Tibial nerve (tissue), 4 donors: ENCODE measurements around the gene CD209. TPM values are rescaled to one million over a fixed set of nuclear protein-coding genes. Genes with fewer than 3 reads are reported as not detected.

Experiments used
- DNase-seq, 2 donors: peaks; one replicate each; pipeline ENCODE4 v3.0.0-alpha.2; 2019; ENCODE audit warnings: low spot score in 2 of 2
- H3K27ac ChIP-seq, 4 donors: fragments of 200-600 bp; sonication (generic) in 3 of 4; one replicate each; pipeline ENCODE4 v1.5.1; 2017 to 2019; ENCODE audit warnings: mild to moderate bottlenecking in 1 of 4
- H3K27me3 ChIP-seq, 2 donors: fragments of 200-600 bp; sonication (generic) in 1 of 2; one replicate each; pipeline versions ENCODE4 v1.5.1 to v1.6.0; 2017 to 2019
- H3K36me3 ChIP-seq, 3 donors: fragments of 200-600 bp; sonication (generic); one replicate each; pipeline ENCODE4 v1.5.1; 2018 to 2019
- H3K4me1 ChIP-seq, 4 donors: fragments of 200-600 bp; sonication (generic) in 3 of 4; one replicate each; pipeline ENCODE4 v1.5.1; 2017 to 2019
- H3K4me3 ChIP-seq, 4 donors: fragments of 200-600 bp; sonication (generic) in 3 of 4; one replicate each; pipeline ENCODE4 v1.5.1; 2017 to 2019; ENCODE audit warnings: mild to moderate bottlenecking in 1 of 4, moderate library complexity in 1 of 4
- H3K9me3 ChIP-seq, 4 donors: fragments of 200-600 bp; sonication (generic) in 3 of 4; one replicate each; pipeline ENCODE4 v1.5.1; 2017 to 2019
- EP300 ChIP-seq, 2 donors: sonication (generic); formaldehyde crosslinking; IDR thresholded peaks; one replicate each; pipeline ENCODE4 v1.6.1; 2017; ENCODE audit warnings: antibody characterized with exemption in 2 of 2, mild to moderate bottlenecking in 1 of 2
- POLR2A ChIP-seq, 2 donors: fragments of 450-650 bp; IDR thresholded peaks; one replicate each; pipeline ENCODE4 v1.6.1; 2017; ENCODE audit warnings: antibody characterized with exemption in 2 of 2, mild to moderate bottlenecking in 2 of 2, moderate library complexity in 2 of 2
- WGBS, 2 donors: methylation state at CpG; one replicate each; pipeline ENCODE4 v1.1.5; 2018; 5-methylcytosine and 5-hydroxymethylcytosine counted together
- total RNA-seq, 4 donors: library from RNA; depleted of rRNA; stranded (reverse); fragments of >200 nt; gene quantifications; one replicate each; pipeline ENCODE4 v1.1.0, GENCODE V29; 2016
- TF ChIP-seq, protein P1 (sequence below), 5 experiments: fragments of 200-600 bp in 3 of 5; fragments of 450-650 bp in 2 of 5; sonication (generic) in 3 of 5; IDR thresholded peaks; one replicate each; pipeline ENCODE4 v1.5.1; 2016 to 2019; ENCODE audit warnings: antibody characterized with exemption in 5 of 5, mild to moderate bottlenecking in 3 of 5, moderate library complexity in 2 of 5

CD209 gene
- total RNA-seq, 4 donors from 2014 or later, result 2.6 to 12.6 (median 5.0) TPM

DNA sequence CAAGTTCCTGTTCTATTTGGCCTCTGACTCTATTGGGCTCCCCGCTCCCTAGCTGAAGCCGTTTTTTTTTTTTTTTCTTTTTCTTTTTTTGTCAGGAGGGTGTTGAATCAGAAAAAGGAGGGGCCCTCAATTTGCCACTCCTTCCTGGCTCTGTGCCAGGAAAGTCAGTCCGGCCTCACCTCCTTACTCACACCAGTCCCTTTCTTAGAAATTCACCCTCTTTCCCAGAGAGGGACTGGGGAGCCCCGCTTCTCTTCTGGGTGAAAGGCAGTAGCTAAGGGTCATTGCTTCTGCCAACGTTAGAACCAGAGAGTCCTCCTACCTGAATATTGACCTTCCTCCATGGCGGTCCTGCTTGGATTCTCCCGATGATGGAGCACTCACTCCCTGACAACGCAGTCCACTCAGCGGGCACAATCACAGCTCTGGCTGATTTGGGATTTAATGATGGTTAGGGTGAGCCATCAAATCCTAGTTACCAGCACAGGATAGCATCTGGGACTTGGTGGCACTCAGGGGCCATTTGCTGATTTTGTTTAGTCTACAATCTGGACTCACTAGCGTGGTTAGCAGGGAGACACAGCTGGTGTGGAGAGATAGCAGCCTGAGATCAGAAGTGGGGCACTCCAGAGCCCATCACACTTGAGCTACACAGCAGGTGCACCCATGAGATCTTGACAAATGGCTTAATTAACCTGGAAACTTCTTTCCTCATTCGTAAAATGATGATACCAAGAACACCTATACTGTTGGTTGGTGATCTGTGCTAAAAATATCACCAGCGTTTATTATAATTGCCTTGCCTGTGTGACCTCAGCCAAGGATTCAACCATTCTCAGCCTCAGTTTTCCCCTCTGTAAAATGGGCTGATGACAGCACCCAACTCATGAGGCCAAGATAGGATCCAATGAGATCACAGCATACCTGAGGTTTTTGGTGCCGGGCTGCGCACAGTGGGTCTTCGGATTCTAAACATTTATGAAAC is 47.6 kb downstream of the CD209 start:
- no peak overlapping the region for H3K27ac ChIP-seq
- no peaks in the 10 kb centered on the region for H3K36me3 ChIP-seq
- WGBS, 2 donors, result 58 to 59% methylated on average over 15 of the region's 15 CpGs

DNA sequence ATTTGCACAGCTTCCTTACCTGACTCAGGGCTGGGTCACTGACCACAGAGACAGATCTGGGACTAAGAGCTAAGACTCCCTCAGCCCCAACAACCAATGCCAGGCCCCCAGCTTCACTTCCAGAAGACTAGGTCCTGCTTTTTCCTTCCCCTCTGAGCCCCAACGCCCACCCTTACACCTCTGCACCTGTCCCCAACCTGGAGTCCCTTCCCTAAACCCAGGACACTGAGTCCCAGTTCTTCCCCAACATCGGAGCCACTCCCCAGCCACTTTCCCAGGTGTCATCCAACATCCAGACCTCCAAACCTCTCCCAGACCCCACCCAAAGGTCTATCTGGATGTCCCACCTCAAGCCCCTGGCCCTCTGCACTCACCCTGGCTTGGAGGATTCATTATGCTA is 48.3 kb downstream of the CD209 start:
- DNase-seq, result no peak
- 39 to 41% methylated on average over 2 of the region's 2 CpGs for WGBS, 2 donors
- peaks cover 0 to 38% of the 10 kb centered on the region in 2 donors for H3K27me3 ChIP-seq

More for the DNA sequence above, 47.6 kb downstream of the CD209 start:
- H3K9me3 ChIP-seq, result no peaks in the 10 kb centered on the region
- DNase-seq, result no peak
- no peak overlapping the region for H3K4me3 ChIP-seq
- TF ChIP-seq EP300 (IDR thresholded peaks at IDR 0.05) (no peak), POLR2A (IDR thresholded peaks at IDR 0.05) (no peak)
- TF ChIP-seq, protein P1, sequence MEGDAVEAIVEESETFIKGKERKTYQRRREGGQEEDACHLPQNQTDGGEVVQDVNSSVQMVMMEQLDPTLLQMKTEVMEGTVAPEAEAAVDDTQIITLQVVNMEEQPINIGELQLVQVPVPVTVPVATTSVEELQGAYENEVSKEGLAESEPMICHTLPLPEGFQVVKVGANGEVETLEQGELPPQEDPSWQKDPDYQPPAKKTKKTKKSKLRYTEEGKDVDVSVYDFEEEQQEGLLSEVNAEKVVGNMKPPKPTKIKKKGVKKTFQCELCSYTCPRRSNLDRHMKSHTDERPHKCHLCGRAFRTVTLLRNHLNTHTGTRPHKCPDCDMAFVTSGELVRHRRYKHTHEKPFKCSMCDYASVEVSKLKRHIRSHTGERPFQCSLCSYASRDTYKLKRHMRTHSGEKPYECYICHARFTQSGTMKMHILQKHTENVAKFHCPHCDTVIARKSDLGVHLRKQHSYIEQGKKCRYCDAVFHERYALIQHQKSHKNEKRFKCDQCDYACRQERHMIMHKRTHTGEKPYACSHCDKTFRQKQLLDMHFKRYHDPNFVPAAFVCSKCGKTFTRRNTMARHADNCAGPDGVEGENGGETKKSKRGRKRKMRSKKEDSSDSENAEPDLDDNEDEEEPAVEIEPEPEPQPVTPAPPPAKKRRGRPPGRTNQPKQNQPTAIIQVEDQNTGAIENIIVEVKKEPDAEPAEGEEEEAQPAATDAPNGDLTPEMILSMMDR (IDR thresholded peaks at IDR 0.05), result no peak
- peaks cover 0 to 45% of the 10 kb centered on the region in 2 donors for H3K27me3 ChIP-seq
- H3K4me1 ChIP-seq, result no peaks in the 10 kb centered on the region

DNA sequence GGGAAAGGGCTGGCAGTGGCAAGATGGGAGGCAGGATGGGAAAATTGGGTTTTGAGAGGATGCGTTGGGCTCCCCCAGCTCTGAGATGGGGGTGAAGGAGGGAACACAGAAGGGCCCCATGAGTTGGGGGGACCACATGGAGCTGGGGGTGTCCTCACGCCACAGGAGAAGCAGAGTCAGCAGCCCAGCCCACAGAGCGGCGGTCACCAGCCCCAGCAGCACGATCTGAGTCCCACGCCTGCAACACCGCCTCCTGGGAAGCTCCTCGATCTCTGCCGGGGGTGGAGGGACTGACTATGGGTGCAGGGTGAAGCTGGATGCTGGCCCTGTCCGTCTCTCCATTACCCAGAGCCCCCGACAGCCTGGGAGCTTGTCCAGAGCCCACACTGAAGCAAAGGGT is 48.8 kb downstream of the CD209 start:
- H3K4me3 ChIP-seq, result no peak overlapping the region
- no peak overlapping the region for H3K27ac ChIP-seq
- TF ChIP-seq EP300 (IDR thresholded peaks at IDR 0.05) (no peak), POLR2A (IDR thresholded peaks at IDR 0.05) (no peak)
- TF ChIP-seq, protein P1 (IDR thresholded peaks at IDR 0.05), result no peak
- H3K9me3 ChIP-seq, result no peaks in the 10 kb centered on the region
- H3K4me1 ChIP-seq, result no peaks in the 10 kb centered on the region
- no peaks in the 10 kb centered on the region for H3K36me3 ChIP-seq
- WGBS, 2 donors, result 17 to 30% methylated on average over 9 to 11 of the region's 11 CpGs
- peaks cover 0 to 38% of the 10 kb centered on the region in 2 donors for H3K27me3 ChIP-seq
- no peak for DNase-seq

More for the DNA sequence above, 48.3 kb downstream of the CD209 start:
- Histone ChIP-seq H3K36me3 (no peaks in the 10 kb centered on the region), H3K4me3 (no peak overlapping the region), H3K27ac (no peak overlapping the region), H3K9me3 (no peaks in the 10 kb centered on the region), H3K4me1 (no peaks in the 10 kb centered on the region)
- TF ChIP-seq POLR2A (IDR thresholded peaks at IDR 0.05) (no peak), EP300 (IDR thresholded peaks at IDR 0.05) (no peak)
- TF ChIP-seq, protein P1 (IDR thresholded peaks at IDR 0.05), result no peak

DNA sequence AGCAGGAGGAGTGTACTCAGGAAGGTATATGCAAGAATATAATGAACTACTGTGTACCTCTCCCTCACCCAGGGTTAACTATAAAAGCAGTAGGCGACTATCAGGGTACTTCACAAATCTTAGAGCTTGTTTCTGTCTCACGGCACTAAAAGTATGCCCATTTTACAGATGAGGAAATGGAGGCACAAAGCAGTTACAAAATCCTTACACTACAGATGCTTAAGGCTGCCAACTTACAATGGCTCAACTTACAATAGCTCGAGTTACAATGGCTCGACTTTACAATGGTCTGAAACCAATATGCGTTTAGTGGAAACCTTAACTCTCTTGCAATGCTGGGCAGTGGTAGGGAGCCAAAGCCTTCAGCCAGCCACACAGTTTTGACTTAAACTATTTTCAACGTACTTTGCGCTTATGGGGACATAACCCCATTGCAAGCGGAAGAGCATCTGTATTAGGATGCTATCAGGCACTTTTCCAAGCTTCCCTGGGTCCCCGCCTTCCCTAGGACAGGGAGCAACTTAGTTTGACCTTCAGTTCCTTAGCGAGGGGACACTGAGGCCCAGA is 49.5 kb downstream of the CD209 start:
- Histone ChIP-seq H3K4me3 (no peak overlapping the region), H3K36me3 (no peaks in the 10 kb centered on the region), H3K27me3 (peaks cover 0 to 38% of the 10 kb centered on the region in 2 donors), H3K27ac (no peak overlapping the region), H3K4me1 (no peaks in the 10 kb centered on the region), H3K9me3 (no peaks in the 10 kb centered on the region)
- WGBS, 2 donors, result 81 to 82% methylated on average over 10 of the region's 10 CpGs
- TF ChIP-seq, protein P1 (IDR thresholded peaks at IDR 0.05), result no peak
- TF ChIP-seq POLR2A (IDR thresholded peaks at IDR 0.05), result no peak
- TF ChIP-seq EP300 (IDR thresholded peaks at IDR 0.05), result no peak
- DNase-seq, result no peak

DNA sequence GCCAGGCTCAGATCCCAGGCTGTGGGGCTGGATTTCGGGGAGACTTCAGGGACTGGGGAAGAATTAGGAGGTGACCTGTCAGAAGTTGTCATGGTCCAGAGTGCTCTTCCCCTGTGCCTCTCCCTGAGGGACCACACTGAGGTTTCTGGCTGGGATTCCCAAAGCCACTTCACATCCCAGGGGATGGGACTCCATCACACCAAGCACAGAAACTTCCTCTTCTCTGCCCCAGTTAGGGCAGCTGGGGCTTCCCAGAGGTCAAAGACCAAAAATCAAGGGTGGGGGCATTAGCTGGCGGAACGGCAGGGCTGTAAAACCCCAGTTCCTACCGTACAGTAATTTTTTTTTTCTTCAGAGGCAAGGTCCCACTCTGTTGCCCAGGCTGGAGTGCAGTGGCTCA is 52.8 kb downstream of the CD209 start:
- 53 to 59% methylated on average over 4 of the region's 4 CpGs for WGBS, 2 donors

More for the DNA sequence above, 52.8 kb downstream of the CD209 start:
- H3K4me1 ChIP-seq, result no peaks in the 10 kb centered on the region
- H3K9me3 ChIP-seq, result no peaks in the 10 kb centered on the region
- no peak overlapping the region for H3K27ac ChIP-seq
- no peak for DNase-seq
- no peaks in the 10 kb centered on the region for H3K36me3 ChIP-seq
- H3K4me3 ChIP-seq, result no peak overlapping the region
- H3K27me3 ChIP-seq, result peaks cover 0 to 26% of the 10 kb centered on the region in 2 donors
- TF ChIP-seq EP300 (IDR thresholded peaks at IDR 0.05) (no peak), POLR2A (IDR thresholded peaks at IDR 0.05) (no peak)
- TF ChIP-seq, protein P1 (IDR thresholded peaks at IDR 0.05), result no peak
